GM18526 (cell line): ENCODE data around the gene MACROD2.

ENCODE experiments used
- POLR2A ChIP-seq: IDR thresholded peaks from 3 replicates; pipeline ENCODE4 v1.6.1; 2011; ENCODE audit not compliant: insufficient read length; ENCODE audit errors: extremely low read depth

Gene MACROD2

GRCh38 chr20:14667226-14667625 is 671.9 kb downstream of the MACROD2 start:
- no peak for TF ChIP-seq POLR2A

DNA sequence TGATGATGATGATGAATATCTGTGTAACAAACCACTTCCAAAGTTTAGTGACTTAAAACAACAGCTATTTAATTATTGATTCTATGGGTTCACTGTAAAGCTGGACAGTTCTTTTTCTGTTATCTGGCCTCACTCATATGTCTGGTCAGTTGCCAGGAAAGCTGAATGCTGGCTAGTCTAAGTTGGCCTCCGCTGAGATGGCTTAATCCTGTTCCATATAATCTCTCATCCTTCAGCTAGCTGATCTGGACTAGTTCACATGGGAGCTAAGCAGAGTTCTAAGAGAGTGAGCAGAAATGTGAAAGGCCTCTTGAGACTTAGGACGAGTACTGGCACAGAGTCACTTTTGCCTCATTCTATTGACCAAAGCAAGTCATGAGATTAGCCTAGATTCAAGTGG is 676.8 kb downstream of the MACROD2 start:
- no peak for TF ChIP-seq POLR2A

GRCh38 chr20:14673164-14673563 is 677.8 kb downstream of the MACROD2 start:
- no peak for TF ChIP-seq POLR2A

GRCh38 chr20:14677455-14677854 is 682.1 kb downstream of the MACROD2 start:
- TF ChIP-seq POLR2A = no peak

- no peak for TF ChIP-seq POLR2A
Measured at GRCh38 chr20:14685183-14685582, 689.9 kb downstream of the MACROD2 start.

- TF ChIP-seq POLR2A = no peak
Measured at GRCh38 chr20:14687313-14687712, 692.0 kb downstream of the MACROD2 start.

DNA sequence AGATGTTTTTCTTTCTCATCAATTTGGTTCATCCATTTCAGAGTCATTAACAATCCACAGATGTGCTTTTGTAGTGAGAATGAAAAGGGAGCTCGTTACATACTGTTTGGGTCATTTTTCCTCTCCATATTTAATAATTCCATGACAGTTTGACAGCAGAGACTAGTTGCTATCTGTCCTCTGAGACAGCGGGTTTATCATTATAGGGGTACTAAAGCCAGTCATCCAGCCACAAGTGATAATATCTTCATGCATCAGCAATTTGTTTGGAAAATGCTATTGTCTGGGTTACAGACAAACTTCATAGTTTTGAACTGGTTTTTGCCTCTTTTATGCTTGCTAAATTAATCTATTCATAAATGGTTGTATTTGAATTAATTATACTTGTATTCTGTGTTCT is 692.7 kb downstream of the MACROD2 start:
- TF ChIP-seq POLR2A = no peak

DNA sequence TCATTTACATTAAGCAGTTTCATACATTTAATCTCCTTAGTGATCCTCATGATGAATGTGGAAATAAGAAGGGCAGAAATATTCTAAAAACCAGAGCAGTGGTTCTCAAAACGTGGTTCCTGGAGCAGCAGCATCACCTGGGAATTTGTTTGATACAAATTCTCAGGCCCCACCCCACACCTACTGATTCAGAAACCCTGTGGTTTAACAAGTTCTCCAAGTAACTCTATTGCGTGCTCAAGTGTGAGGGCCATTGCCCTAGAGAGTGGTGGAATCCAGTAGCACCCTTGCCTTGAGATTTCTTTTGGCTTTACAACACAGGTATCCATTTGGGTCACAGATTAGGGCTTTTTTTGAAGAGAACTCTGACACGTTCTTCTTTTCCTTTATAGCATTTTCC is 696.7 kb downstream of the MACROD2 start:
- TF ChIP-seq POLR2A = no peak

- no peak for TF ChIP-seq POLR2A
Measured at GRCh38 chr20:14696478-14696877, 701.2 kb downstream of the MACROD2 start.

DNA sequence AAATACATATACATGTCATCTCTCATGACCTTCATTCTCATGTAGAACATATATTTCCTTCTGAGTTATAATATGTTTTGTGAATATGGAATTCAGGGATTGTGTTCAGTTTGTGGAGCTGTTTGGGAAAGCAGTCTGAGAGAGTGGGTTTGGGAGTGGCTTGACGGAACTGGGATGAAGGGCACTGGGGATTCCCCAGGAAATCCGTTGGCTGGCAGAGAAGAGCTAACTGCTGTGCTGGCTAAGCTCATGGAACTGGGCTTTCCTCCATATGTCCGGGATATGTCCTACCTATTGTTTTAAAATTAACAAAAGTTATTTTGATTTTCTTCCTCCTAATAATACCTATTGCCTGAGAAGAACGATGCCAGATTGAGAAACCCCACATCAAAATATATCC is 701.6 kb downstream of the MACROD2 start:
- no peak for TF ChIP-seq POLR2A

DNA sequence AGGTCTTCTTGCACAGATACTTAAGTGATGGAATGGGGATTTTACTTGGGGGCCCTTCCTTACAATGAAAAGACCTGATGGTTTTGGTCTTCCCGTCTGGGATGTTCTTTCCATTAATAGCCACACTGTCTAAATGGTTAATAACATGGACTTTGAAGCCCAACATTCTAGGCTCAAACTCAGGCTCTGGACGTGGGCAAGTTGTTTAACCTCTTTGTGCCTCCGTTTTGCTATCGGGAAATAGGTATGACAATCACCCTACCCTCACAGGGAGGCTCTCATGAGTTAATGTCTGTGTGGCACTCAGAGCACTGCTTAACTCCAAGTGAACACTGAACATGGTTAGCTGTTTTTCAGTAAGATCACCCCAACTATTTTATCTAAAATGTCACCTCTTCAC is 702.8 kb downstream of the MACROD2 start:
- no peak for TF ChIP-seq POLR2A

DNA sequence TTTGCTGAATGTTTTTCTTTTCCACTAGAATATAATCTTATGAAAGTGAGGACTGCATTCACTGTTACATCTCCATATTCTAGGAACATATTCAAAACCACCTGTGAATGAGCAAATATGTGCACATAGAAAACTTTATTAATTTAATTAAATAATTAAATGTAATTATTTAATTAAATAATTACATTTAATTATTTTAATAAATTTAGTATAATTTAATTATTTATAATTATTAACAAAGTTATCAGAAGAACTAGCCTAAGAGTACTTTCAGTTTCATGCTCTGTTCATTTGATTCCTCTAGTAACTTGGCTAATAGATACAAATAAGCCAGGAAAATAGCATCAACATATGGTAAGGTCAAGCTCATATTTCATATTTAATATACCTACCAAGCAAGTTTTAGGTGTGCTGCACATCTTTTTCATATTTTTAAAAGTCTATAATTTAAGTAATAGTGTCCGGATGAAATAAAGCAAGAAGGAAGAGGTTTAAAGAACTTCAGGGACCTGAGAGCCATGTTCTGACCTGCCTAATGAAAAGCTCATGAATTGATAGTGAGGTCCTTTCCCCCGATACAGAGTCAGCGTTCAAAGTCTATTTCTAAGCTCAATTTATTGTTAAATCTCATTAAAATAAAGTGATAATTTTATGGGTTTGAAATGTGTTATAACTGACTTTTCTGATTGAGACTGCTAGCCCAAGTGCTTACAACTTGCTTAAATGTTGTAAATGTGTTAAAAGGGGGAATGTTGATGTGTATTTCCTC is 703.5 kb downstream of the MACROD2 start:
- no peak for TF ChIP-seq POLR2A

DNA sequence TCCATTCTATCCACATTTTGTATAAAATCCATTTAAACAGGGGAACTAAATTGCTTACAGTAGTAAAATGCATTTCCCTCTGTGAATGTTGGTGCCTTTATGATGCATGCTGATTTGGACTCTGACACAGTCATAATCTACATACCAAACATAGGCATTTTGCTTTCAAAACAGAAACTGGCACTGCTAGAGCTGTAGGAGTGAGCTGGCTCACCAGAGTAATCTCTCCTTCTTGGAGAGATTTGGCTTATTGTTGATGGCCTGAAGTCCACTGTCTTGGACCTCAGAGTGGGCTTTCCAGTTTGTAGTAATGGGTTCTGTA is 705.3 kb downstream of the MACROD2 start:
- TF ChIP-seq POLR2A = no peak

DNA sequence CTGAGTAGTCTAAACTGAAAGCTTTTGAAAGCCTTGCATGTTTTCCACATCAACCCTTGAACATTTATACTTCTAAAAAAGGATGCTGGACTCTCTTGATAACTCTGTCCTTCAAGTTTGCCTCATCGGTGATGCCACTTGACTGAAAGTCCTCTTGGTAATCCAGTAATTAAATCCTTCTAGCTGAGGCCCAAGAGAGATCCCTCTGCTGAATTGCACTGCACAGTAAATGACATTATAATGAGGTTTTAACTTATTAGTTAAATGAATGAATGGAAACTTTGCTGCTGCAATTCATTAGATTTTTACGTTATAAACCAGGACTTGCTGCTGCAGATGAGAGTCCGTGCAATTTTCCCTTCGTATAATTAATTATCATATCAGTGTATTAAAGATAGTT is 706.0 kb downstream of the MACROD2 start:
- TF ChIP-seq POLR2A = no peak

GRCh38 chr20:14706555-14706954 is 711.2 kb downstream of the MACROD2 start:
- TF ChIP-seq POLR2A = no peak

DNA sequence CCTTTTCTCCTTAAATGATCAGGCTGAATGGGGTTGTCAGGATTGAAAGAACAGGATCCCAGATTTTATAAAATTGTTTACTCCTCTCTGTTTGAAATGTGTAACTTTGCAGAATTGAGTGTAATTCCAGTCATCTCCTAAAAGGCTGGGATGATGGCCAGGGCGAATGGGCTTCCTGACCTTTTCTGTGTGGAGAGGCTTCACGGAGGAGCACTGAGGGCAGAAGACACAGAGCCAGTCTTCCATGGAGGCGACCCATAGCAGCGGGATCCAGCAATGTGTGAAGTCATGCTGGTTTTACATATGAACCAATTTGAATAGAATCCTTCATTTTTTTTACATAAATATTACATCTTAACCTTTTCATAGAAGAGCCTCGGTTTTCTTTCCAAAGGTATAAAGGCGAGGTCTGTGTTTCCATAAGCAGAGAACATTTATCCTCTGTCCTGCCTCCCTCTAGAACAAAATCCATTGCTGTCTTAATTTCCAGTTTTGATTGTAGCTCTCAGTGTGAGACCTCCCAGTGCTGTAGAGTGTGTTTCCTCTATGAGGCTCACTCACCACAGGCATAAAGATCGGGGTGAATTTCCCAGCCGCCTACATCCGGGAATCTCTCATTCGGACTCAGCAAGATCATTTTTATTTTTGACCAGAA is 711.8 kb downstream of the MACROD2 start:
- no peak for TF ChIP-seq POLR2A

- no peak for TF ChIP-seq POLR2A
Measured at GRCh38 chr20:14707865-14708596, 712.7 kb downstream of the MACROD2 start.

GRCh38 chr20:14709439-14709838 is 714.1 kb downstream of the MACROD2 start:
- TF ChIP-seq POLR2A = no peak
